Fibroblast of the aortic adventitia (primary cell): ENCODE results near the gene ZNF84. TPM values are rescaled to one million over a fixed set of nuclear protein-coding genes. Genes with fewer than 3 reads are reported as not detected.
A peak's percentile ranks its signal among the peaks of the same experiment; 100 is the strongest.

Experiments
- DNase-seq: peaks from one replicate; pipeline ENCODE4 v3.0.0-alpha.2; 2010; ENCODE audit warnings: low read depth
- H3K4me3 ChIP-seq: 2 replicates; pipeline ENCODE4 v1.5.1; 2011; ENCODE audit warnings: low read depth, mild to moderate bottlenecking, control low read depth, low read length, moderate library complexity
- CTCF ChIP-seq: IDR thresholded peaks from 2 replicates; pipeline ENCODE4 v1.5.1; 2011; ENCODE audit warnings: mild to moderate bottlenecking, low read length, control low read depth, inconsistent platforms; ENCODE audit not compliant: insufficient read depth
- total RNA-seq: library from RNA; depleted of rRNA; stranded (reverse); fragments of >200 nt; gene quantifications from 2 replicates; pipeline ENCODE4 v1.2.3, GENCODE V29; 2012; ENCODE audit warnings: low replicate concordance

The ZNF84 gene
- total RNA-seq, result 25.9 and 26.7 TPM in 2 replicates

GRCh38 chr12:133037207-133038005 is at the start of gene ZNF84:
Gene ZNF84, plus strand, starts transcription at chr12:133037509. Its CDS starts 3,959 bp downstream, at chr12:133041468.
- peak; percentile 98 for DNase-seq
- H3K4me3 ChIP-seq, result peak within 1 kb of the TSS; percentile 77
- no peak for TF ChIP-seq CTCF

GRCh38 chr12:132998741-132999140 is 38.6 kb upstream of the ZNF84 start:
- TF ChIP-seq CTCF, result no peak
- no peak for DNase-seq
- H3K4me3 ChIP-seq, result no peak overlapping the region

- peak; percentile 3 for DNase-seq
- TF ChIP-seq CTCF, result no peak
- no peak overlapping the region for H3K4me3 ChIP-seq
Observed at GRCh38 chr12:133010657-133011297, 26.5 kb upstream of the ZNF84 start.

GRCh38 chr12:133023566-133023965 is 13.7 kb upstream of the ZNF84 start:
- no peak overlapping the region for H3K4me3 ChIP-seq
- no peak for DNase-seq
- no peak for TF ChIP-seq CTCF

GRCh38 chr12:133026996-133027395 is 10.3 kb upstream of the ZNF84 start:
- no peak overlapping the region for H3K4me3 ChIP-seq
- no peak for TF ChIP-seq CTCF
- no peak for DNase-seq

GRCh38 chr12:133038118-133038709 is 905 bp downstream of the ZNF84 start:
- no peak for DNase-seq
- H3K4me3 ChIP-seq, result peak overlapping the region; percentile 77
- TF ChIP-seq CTCF, result no peak
